ENCODE results near the gene CALML5. TPM values are rescaled to one million over a fixed set of nuclear protein-coding genes. Genes with fewer than 3 reads are reported as not detected.

CALML5 gene
- total RNA-seq, 1 experiment from 2014 or later = not detected

GRCh38 chr10:5514226-5514850 lies 15.0 kb upstream of the CALML5 start:
- ATAC-seq = no peak

GRCh38 chr10:5512881-5513612 lies 13.7 kb upstream of the CALML5 start:
- CTCF ChIA-PET = no interaction called here
- H3K27me3 Mint-ChIP-seq (ENCODE audit: low read depth) = no peaks in the 10 kb centered on the region; the same call in 1 of the 2 replicates
- H3K27ac Mint-ChIP-seq = no peak overlapping the region
- ATAC-seq = no peak
- H3K36me3 Mint-ChIP-seq = no peaks in the 10 kb centered on the region
- DNase-seq (ENCODE audit: low spot score) = no peak
- H3K9me3 Mint-ChIP-seq = peaks cover 11% of the 10 kb centered on the region
- no peak for TF ChIP-seq TEAD4 (CRISPR knock-in tag; IDR thresholded peaks at IDR 0.05)
- no peak for TF ChIP-seq FOXK1 (CRISPR knock-in tag; IDR thresholded peaks at IDR 0.05)
- TF ChIP-seq ELF4 (CRISPR knock-in tag; IDR thresholded peaks at IDR 0.05; ENCODE audit: low read depth) = no peak
- TF ChIP-seq CBFB (CRISPR knock-in tag; IDR thresholded peaks at IDR 0.05; ENCODE audit: low read depth) = no peak
- TF ChIP-seq, protein P1, sequence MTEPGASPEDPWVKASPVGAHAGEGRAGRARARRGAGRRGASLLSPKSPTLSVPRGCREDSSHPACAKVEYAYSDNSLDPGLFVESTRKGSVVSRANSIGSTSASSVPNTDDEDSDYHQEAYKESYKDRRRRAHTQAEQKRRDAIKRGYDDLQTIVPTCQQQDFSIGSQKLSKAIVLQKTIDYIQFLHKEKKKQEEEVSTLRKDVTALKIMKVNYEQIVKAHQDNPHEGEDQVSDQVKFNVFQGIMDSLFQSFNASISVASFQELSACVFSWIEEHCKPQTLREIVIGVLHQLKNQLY (CRISPR knock-in tag; IDR thresholded peaks at IDR 0.05) = no peak
- TF ChIP-seq, protein P2, sequence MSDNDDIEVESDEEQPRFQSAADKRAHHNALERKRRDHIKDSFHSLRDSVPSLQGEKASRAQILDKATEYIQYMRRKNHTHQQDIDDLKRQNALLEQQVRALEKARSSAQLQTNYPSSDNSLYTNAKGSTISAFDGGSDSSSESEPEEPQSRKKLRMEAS (CRISPR knock-in tag; IDR thresholded peaks at IDR 0.05) = no peak
- TF ChIP-seq ZNF416 (CRISPR knock-in tag; IDR thresholded peaks at IDR 0.05) = no peak
- TF ChIP-seq, protein P3, sequence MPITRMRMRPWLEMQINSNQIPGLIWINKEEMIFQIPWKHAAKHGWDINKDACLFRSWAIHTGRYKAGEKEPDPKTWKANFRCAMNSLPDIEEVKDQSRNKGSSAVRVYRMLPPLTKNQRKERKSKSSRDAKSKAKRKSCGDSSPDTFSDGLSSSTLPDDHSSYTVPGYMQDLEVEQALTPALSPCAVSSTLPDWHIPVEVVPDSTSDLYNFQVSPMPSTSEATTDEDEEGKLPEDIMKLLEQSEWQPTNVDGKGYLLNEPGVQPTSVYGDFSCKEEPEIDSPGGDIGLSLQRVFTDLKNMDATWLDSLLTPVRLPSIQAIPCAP (CRISPR knock-in tag; IDR thresholded peaks at IDR 0.05) = no peak
- no peak for TF ChIP-seq PRDM15 (CRISPR knock-in tag; IDR thresholded peaks at IDR 0.05)
- no peak for TF ChIP-seq CTCF (IDR thresholded peaks at IDR 0.05)
- TF ChIP-seq IRF2 (CRISPR knock-in tag; IDR thresholded peaks at IDR 0.05; ENCODE audit: borderline replicate concordance, low read depth) = no peak
- POLR2A ChIA-PET = no interaction called here
- H3K4me3 Mint-ChIP-seq = no peak overlapping the region
- H3K4me1 Mint-ChIP-seq = peaks cover 16% of the 10 kb centered on the region

More at GRCh38 chr10:5514226-5514850, 15.0 kb upstream of the CALML5 start:
- H3K27ac Mint-ChIP-seq = no peak overlapping the region
- DNase-seq (ENCODE audit: low spot score) = no peak
- peaks cover 19% of the 10 kb centered on the region for H3K4me1 Mint-ChIP-seq
- H3K27me3 Mint-ChIP-seq (ENCODE audit: low read depth) = no peaks in the 10 kb centered on the region; the same call in none of the 2 replicates
- H3K9me3 Mint-ChIP-seq = peaks cover 24% of the 10 kb centered on the region
- no peak overlapping the region for H3K4me3 Mint-ChIP-seq
- TF ChIP-seq FOXJ3 (CRISPR knock-in tag; IDR thresholded peaks at IDR 0.05; ENCODE audit: borderline replicate concordance) (no peak), USF2 (CRISPR knock-in tag; IDR thresholded peaks at IDR 0.05) (no peak)
- CTCF ChIA-PET = interaction anchor here (0.6 to 0.7 kb wide), 2 partner anchors 17 to 478 kb away, joined by 3 read pairs; no protein-coding TSS in a partner anchor
- POLR2A ChIA-PET = no interaction called here
- peaks cover 11% of the 10 kb centered on the region for H3K36me3 Mint-ChIP-seq

Measured in WTC11 (cell line).